GM06990 (cell line): ENCODE measurements around the gene BICDL1.
"Not testable (repeated sequence)": the region's sequence is repeated elsewhere in the genome, so short reads cannot be mapped to it uniquely, and the experiment has no call there.

ENCODE experiments used
- DNase-seq: peaks from one replicate; pipeline ENCODE4 v3.0.0-alpha.2; 2011; ENCODE audit not compliant: insufficient read length; ENCODE audit errors: extremely low read depth
- H3K27me3 ChIP-seq: replicated peaks from 2 replicates; pipeline ENCODE4 v1.6.0; 2011; ENCODE audit warnings: low read length; ENCODE audit not compliant: control insufficient read depth, insufficient read depth
- H3K36me3 ChIP-seq: 2 replicates; pipeline ENCODE4 v1.5.1; 2011; ENCODE audit warnings: low read length; ENCODE audit not compliant: control insufficient read depth, insufficient read depth
- H3K4me3 ChIP-seq: replicated peaks from 2 replicates; pipeline ENCODE4 v1.5.1; 2011; ENCODE audit warnings: low read depth, mild to moderate bottlenecking, control low read depth, low read length
- CTCF ChIP-seq: IDR thresholded peaks from 2 replicates; pipeline ENCODE4 v1.5.1; 2011; ENCODE audit warnings: low read length, control low read depth, mild to moderate bottlenecking, inconsistent platforms; ENCODE audit not compliant: insufficient read depth, poor library complexity, severe bottlenecking

Gene BICDL1

DNA sequence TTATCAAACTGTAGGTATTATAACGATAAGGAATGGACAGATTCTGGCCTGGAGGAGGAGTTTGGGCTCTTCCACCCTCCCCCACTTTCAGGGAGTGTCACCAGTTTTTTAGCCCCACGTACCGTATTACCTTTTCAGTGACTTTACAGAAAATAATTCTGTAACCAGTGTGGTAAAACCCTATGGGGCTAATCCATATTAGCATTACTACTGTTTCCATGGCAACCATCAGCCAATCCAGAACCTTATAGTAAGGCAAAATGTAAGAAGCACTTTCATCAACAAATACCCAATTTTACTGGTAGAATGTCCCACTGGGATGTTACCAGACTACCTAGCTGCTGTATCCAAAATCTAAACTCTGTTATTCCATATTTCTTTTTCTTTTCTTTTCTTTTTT is 50.7 kb downstream of the BICDL1 start:
- Histone ChIP-seq H3K36me3 (no peaks in the 10 kb centered on the region), H3K27me3 (no peaks in the 10 kb centered on the region), H3K4me3 (no peak overlapping the region)
- DNase-seq: no peak
- TF ChIP-seq CTCF: no peak

DNA sequence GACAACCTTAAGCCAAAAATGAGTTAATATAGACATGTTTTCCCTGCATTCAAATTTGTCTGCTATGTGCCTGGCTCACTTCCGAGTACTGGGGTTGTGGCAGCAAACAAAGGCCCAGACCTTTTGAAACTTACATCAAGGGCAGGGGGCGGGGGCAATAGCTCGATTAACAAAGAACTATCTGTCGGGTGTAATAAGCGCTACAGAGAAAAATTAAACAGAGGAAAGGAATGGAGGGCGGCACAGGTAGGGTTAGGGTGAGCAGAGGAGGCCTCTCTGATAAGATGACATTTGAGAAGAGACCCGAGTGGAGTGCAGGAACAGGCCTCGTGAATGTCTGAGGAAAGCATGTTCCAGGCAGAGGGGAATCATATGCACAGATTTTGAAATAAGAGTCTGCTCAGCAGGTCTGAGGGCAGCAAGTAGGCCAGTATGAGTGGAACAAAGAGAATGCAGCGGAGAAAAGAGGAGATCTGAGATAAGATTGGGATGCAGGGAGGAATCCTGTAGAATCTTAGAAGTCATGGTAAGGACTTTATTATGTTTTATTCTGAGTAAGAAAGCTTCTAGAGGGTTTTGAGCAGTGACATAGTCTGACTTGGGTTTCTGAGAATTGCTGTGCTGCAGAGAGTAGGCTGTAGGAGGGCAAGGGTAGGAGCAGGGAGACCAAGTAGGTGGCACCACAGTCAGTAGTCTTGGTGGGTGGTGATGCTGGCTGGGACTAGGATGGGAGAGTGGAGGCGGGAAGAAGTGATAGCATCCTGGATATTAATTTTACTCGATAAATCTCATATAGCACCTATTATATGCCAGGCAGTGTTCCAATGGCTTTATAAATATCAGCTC is 52.6 kb downstream of the BICDL1 start:
- no peak overlapping the region for H3K4me3 ChIP-seq
- DNase-seq: no peak
- no peaks in the 10 kb centered on the region for H3K36me3 ChIP-seq
- H3K27me3 ChIP-seq: no peaks in the 10 kb centered on the region
- TF ChIP-seq CTCF: no peak

DNA sequence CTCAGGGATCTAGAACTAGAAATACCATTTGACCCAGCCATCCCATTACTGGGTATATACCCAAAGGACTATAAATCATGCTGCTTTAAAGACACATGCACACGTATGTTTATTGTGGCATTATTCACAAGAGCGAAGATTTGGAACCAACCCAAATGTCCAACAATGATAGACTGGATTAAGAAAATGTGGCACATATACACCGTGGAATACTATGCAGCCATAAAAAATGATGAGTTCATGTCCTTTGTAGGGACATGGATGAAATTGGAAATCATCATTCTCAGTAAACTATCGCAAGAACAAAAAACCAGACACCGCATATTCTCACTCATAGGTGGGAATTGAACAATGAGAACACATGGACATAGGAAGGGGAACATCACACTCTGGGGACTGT is 56.3 kb downstream of the BICDL1 start:
- H3K36me3 ChIP-seq, H3K4me3 ChIP-seq, H3K27me3 ChIP-seq, DNase-seq: not testable (repeated sequence)

- Histone ChIP-seq H3K36me3 (no peaks in the 10 kb centered on the region), H3K27me3 (no peaks in the 10 kb centered on the region), H3K4me3 (no peak overlapping the region)
- TF ChIP-seq CTCF: no peak
- no peak for DNase-seq
Measured at GRCh38 chr12:120047072-120047471, 58.0 kb downstream of the BICDL1 start.

- H3K36me3 ChIP-seq: no peaks in the 10 kb centered on the region
- no peaks in the 10 kb centered on the region for H3K27me3 ChIP-seq
- H3K4me3 ChIP-seq: no peak overlapping the region
- TF ChIP-seq CTCF: no peak
- no peak for DNase-seq
Measured at GRCh38 chr12:120048263-120048662, 59.2 kb downstream of the BICDL1 start.

DNA sequence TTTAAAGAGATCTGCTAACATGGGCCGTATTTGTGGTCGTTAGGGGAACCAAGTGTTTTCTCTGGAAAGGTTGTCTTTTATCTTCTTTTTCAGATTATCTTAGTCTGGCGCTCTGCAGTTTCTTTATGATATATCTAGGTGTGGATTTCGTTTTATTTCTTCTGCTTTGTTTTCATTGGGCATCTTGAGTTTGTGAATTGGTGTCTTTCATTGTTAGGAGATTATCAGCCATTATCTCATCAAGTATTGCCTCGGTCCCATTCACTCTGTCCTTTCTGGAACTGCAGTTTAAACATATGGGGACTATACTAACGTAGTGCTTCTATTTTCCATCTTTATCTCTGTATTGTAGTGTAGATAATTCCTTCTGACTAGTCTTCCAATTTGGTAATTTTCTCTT is 60.4 kb downstream of the BICDL1 start:
- no peak for TF ChIP-seq CTCF
- Histone ChIP-seq H3K4me3 (no peak overlapping the region), H3K27me3 (no peaks in the 10 kb centered on the region), H3K36me3 (no peaks in the 10 kb centered on the region)
- no peak for DNase-seq
